Measurements from ENCODE around the gene CNP.
"Not testable (repeated sequence)": the region's sequence is repeated elsewhere in the genome, so short reads cannot be mapped to it uniquely, and the experiment has no call there.

The CNP gene

GRCh38 chr17:41966463-41967140 lies at the start of gene CNP:
Gene CNP (plus strand): TSS chr17:41966795. CDS start chr17:41966885, 90 bp downstream.
- peak; percentile 85 for DNase-seq (ENCODE audit: low read depth)

DNA sequence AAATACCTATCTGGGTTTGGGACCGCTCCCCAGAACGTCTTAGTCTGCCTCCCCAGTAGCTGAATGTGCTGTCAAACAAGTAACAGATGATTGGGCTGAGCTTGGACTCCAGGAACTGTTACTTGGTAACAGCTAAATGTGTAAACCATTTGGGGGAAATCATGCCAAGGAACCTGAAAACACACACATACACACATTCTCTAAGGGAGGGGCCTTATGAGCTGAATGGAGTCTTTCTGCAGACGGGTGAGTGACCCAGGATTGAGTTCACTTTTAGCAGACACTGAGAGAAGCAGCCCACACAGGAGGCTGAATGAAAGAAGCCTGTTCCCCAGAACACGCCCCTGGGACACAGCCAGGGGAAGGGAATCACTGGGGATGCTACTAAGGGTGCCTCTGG lies 49.4 kb upstream of the CNP start:
- DNase-seq (ENCODE audit: low read depth): no peak

GRCh38 chr17:41917679-41918313 lies 48.8 kb upstream of the CNP start:
- peak; percentile 16 for DNase-seq (ENCODE audit: low read depth)

GRCh38 chr17:41918314-41919164 lies 48.1 kb upstream of the CNP start, which contains the start of gene ACLY:
Gene ACLY (minus strand): TSS chr17:41918951. CDS start chr17:41913873, 5,078 bp downstream.
- DNase-seq (ENCODE audit: low read depth): peak; percentile 90

DNA sequence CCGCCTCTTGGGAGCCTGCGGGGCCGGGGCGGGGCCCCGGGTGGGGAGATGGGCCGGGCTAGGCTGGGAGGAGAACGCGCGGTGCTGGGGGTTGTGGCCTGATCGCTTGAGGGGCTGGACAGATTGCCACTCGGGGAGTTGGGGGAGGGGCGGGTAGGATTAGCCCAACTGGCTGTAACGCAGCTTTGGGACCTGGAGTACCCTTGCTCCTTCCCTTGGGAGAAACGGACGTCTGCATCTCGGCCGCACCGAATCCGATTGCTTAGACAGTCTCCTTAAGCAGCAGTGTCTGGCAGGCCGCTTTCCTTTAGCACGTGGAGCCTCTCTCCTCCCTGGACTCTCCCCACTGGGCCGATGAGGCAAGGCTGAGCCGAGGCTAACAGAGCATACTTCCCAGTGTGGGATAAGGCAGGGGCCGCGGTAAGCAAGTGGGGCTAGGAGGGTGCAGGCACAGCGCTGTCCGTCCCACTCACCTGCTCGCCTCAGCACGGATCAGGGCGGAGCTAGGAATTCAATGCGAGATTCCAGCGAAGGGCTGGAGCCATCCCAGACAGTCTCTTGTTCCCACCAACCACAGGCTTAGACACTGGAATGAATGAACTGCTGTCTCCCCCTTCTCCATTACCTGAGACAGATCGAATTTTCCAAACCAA lies 47.3 kb upstream of the CNP start:
- no peak for DNase-seq (ENCODE audit: low read depth)

DNA sequence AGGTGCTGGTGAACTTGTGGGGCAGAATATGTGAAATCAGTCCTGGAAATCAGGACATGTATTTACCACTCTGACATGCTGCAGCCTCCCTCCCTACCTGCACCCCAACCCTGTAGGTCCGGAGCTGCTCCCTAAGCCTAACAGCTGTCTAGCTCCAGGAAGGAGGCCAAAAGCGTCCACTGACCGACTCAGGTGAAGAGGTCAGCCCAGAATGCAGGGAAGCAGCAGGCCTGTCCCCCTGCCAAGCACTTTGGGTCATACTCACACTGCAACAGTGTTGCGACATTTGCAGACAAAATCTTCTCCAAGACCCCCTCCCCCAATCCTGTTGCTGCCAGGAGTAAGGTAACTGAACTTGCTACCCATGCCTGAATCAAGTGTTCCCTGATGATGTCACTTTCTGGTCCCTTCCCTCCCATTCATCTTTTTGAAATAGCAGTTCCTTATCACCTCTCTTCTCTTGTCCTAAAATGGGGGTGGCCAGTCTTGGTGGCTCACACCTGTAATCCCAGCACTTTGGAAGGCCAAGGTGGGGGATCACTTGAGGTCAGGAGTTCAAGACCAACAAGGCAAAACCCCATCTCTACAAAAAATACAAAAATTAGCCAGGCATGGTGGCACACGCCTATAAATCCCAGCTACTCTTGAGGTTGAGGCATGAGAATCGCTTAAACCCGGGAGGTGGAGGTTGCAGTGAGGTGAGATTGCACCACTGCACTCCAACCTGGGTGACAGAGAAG lies 46.6 kb upstream of the CNP start:
- no peak for DNase-seq (ENCODE audit: low read depth)

- DNase-seq (ENCODE audit: low read depth): no peak
Measured at GRCh38 chr17:41920580-41920955, 46.0 kb upstream of the CNP start.

GRCh38 chr17:41925991-41926590 lies 40.5 kb upstream of the CNP start:
- no peak for DNase-seq (ENCODE audit: low read depth)

DNA sequence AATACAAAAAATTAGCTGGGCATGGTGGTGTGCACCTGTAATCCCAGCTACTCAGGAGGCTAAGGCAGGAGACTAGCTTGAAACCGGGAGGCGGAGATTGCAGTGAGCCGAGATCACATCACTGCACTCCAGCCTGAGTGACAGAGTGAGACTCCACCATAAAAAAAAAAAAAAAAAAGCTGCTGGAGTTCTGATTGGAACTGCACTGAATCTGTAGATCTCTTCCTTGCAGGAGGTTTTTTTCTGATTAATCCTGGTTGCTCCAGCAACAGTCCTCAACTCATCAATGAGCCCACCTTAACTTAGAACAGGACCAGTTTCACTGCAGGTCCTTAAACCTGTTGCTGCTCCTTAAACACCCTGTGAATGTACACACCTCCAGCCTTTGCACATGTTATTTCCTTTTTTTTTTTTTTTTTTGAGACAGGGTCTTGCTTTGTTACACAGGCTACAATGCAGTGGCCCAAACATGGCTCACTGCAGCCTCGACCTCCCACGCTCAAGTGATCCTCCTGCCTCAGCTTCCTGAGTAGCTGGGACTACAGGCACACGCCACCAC lies 37.8 kb upstream of the CNP start:
- no peak for DNase-seq (ENCODE audit: low read depth)

GRCh38 chr17:41930009-41930832 lies 36.4 kb upstream of the CNP start, which contains the start of gene ODAD4:
Gene ODAD4 (plus strand): TSS chr17:41930617. CDS start chr17:41930724, 107 bp downstream.
- DNase-seq (ENCODE audit: low read depth): peak; percentile 94

DNA sequence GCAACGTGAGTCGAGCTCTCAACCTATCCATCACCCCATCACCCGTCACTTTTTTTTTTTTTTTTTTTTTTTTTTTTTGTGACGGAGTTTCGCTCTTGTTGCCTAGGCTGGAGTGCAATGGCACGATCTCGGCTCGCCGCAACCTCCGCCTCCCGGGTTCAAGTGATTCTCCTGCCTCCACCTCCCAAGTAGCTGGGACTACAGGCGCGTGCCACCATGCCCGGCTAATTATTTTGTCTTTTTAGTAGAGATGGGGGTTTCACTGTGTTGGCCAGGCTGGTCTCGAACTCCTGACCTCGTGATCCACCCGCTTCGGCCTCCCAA lies 35.8 kb upstream of the CNP start:
- DNase-seq (ENCODE audit: low read depth): not testable (repeated sequence)

DNA sequence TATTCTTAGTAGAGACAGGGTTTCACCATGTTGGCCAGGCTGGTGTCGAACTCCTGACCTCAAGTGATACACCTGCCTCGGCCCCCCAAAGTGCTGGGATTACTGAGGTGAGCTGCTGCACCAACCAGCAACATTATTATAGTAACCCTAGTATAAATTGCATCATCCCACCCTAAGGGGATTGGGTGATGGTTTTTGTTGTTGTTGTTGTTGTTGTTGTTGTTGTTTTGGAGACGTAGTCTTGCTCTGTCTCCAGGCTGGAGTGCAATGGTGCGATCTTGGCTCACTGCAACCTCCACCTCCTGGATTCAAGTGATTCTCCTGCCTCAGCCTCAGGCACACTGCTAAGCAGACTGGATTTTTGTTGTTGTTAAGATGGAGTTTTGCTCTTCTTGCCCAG lies 34.9 kb upstream of the CNP start:
- not testable (repeated sequence) for DNase-seq (ENCODE audit: low read depth)

- DNase-seq (ENCODE audit: low read depth): no peak
Measured at GRCh38 chr17:41932816-41933389, 33.7 kb upstream of the CNP start.

- DNase-seq (ENCODE audit: low read depth): no peak
Measured at GRCh38 chr17:41935641-41936040, 31.0 kb upstream of the CNP start.

GRCh38 chr17:41937970-41938954 lies 28.3 kb upstream of the CNP start:
- no peak for DNase-seq (ENCODE audit: low read depth)

- DNase-seq (ENCODE audit: low read depth): no peak
Measured at GRCh38 chr17:41939044-41939692, 27.4 kb upstream of the CNP start.

- no peak for DNase-seq (ENCODE audit: low read depth)
Measured at GRCh38 chr17:41939693-41940090, 26.9 kb upstream of the CNP start.

DNA sequence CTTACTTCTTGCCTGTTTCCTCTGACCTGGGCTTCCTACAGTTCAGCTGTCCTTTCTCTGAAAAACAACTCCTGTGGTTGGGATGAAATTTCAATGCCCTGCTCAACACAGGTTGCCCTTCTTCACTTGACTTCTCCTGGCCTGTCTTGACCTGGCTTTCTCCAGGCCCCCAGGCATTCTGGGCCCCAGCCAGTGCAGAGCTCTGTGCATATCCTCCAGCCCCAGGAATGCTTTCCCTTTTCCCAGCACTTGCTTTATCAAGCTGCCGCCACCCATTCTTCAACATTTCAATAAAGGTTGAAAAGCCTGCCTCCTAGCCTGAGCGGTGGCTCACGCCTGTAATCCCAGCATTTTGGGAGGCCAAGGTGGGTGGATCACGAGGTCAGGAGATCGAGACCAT lies 25.4 kb upstream of the CNP start:
- no peak for DNase-seq (ENCODE audit: low read depth)
